Prostate gland (tissue), 2 donors: Measurements from ENCODE around the gene TEP1. TPM values are rescaled to one million over a fixed set of nuclear protein-coding genes. Genes with fewer than 3 reads are reported as not detected.

Source experiments
- DNase-seq: peaks from one replicate; pipeline ENCODE4 v3.0.0-alpha.2; 2019; ENCODE audit warnings: low spot score
- H3K27ac ChIP-seq, 2 donors: fragments of 200-600 bp; sonication (generic); 2 replicates each; pipeline ENCODE4 v1.5.1; 2017 to 2019
- H3K27me3 ChIP-seq: fragments of 200-600 bp; sonication (generic); replicated peaks from 2 replicates; pipeline ENCODE4 v1.5.1; 2019; ENCODE audit not compliant: insufficient read depth
- H3K36me3 ChIP-seq, 2 donors: fragments of 200-600 bp; sonication (generic); 1 replicate in 1 of 2; 2 replicates in 1 of 2; pipeline versions ENCODE4 v1.5.1 to v1.8.1; 2017 to 2019
- H3K4me1 ChIP-seq: fragments of 200-600 bp; sonication (generic); replicated peaks from 2 replicates; pipeline ENCODE4 v1.5.1; 2019
- H3K4me3 ChIP-seq, 2 donors: fragments of 200-600 bp; sonication (generic); 2 replicates each; pipeline ENCODE4 v1.5.1; 2017 to 2019
- H3K9me3 ChIP-seq: fragments of 200-600 bp; sonication (generic); 2 replicates; pipeline ENCODE4 v1.5.1; 2017
- CTCF ChIP-seq, 4 experiments: fragments of 200-600 bp in 2 of 4; fragments of 450-650 bp in 2 of 4; sonication (generic) in 2 of 4; IDR thresholded peaks; 1 replicate in 3 of 4; 2 replicates in 1 of 4; pipeline ENCODE4 v1.5.1; 2016 to 2019; ENCODE audit warnings: antibody characterized with exemption in 4 of 4, mild to moderate bottlenecking in 2 of 4, moderate library complexity in 2 of 4
- POLR2A ChIP-seq: fragments of 450-650 bp; IDR thresholded peaks from one replicate; pipeline ENCODE4 v1.6.1; 2016; ENCODE audit warnings: antibody characterized with exemption, mild to moderate bottlenecking
- POLR2AphosphoS5 ChIP-seq: sonication (generic); formaldehyde crosslinking; IDR thresholded peaks from one replicate; pipeline ENCODE4 v1.6.1; 2017; ENCODE audit warnings: antibody characterized with exemption
- WGBS: methylation state at CpG from one replicate; pipeline ENCODE4 v1.1.5; 2018; 5-methylcytosine and 5-hydroxymethylcytosine counted together
- intact Hi-C: fragments of 100-400 bp; cut with DNase I; formaldehyde crosslinking; loops from one replicate; pipeline ENCODE4 v1.14.2; 2022
- total RNA-seq, 2 donors: library from RNA; depleted of rRNA; stranded (reverse); fragments of >200 nt; gene quantifications; one replicate each; pipeline ENCODE4 v1.1.0, GENCODE V29; 2016

Gene TEP1
- total RNA-seq, 2 donors from 2014 or later, result 25.8 to 31.0 TPM

GRCh38 chr14:20441461-20441860 lies 28.2 kb upstream of the TEP1 start:
- Histone ChIP-seq H3K4me1 (no peaks in the 10 kb centered on the region), H3K36me3 (peaks cover 0 to 1% of the 10 kb centered on the region in 2 donors), H3K27me3 (no peaks in the 10 kb centered on the region), H3K4me3 (no peak overlapping the region), H3K9me3 (no peaks in the 10 kb centered on the region), H3K27ac (no peak overlapping the region)
- DNase-seq, result no peak
- TF ChIP-seq POLR2A, result no peak
- TF ChIP-seq POLR2AphosphoS5, result no peak
- TF ChIP-seq CTCF (IDR thresholded peaks at IDR 0.05), result no peak
- 98% methylated on average over 2 of the region's 2 CpGs for WGBS
- intact Hi-C loops, result no loop called here

GRCh38 chr14:20440882-20441281 lies 27.6 kb upstream of the TEP1 start:
- Histone ChIP-seq H3K9me3 (no peaks in the 10 kb centered on the region), H3K36me3 (no peaks in the 10 kb centered on the region), H3K27me3 (no peaks in the 10 kb centered on the region), H3K4me1 (no peaks in the 10 kb centered on the region), H3K27ac (no peak overlapping the region), H3K4me3 (no peak overlapping the region)
- intact Hi-C loops, result no loop called here
- DNase-seq, result no peak
- no peak for TF ChIP-seq POLR2AphosphoS5
- no peak for TF ChIP-seq POLR2A
- no peak for TF ChIP-seq CTCF (IDR thresholded peaks at IDR 0.05)
- 65% methylated on average over 5 of the region's 5 CpGs for WGBS

- TF ChIP-seq CTCF (IDR thresholded peaks at IDR 0.05) (no peak), POLR2A (no peak), POLR2AphosphoS5 (no peak)
- H3K9me3 ChIP-seq, result no peaks in the 10 kb centered on the region
- DNase-seq, result no peak
- intact Hi-C loops, result no loop called here
- 84% methylated on average over 5 of the region's 5 CpGs for WGBS
- no peaks in the 10 kb centered on the region for H3K4me1 ChIP-seq
- H3K27ac ChIP-seq, result no peak overlapping the region
- H3K27me3 ChIP-seq, result no peaks in the 10 kb centered on the region
- no peak overlapping the region for H3K4me3 ChIP-seq
- H3K36me3 ChIP-seq, result no peaks in the 10 kb centered on the region
Observed at GRCh38 chr14:20440465-20440864, 27.2 kb upstream of the TEP1 start.

GRCh38 chr14:20438664-20439063 lies 25.4 kb upstream of the TEP1 start:
- TF ChIP-seq CTCF (IDR thresholded peaks at IDR 0.05), result no peak
- no peak for TF ChIP-seq POLR2A
- no peak for TF ChIP-seq POLR2AphosphoS5
- DNase-seq, result no peak
- Histone ChIP-seq H3K9me3 (no peaks in the 10 kb centered on the region), H3K4me1 (no peaks in the 10 kb centered on the region), H3K36me3 (no peaks in the 10 kb centered on the region), H3K27me3 (no peaks in the 10 kb centered on the region), H3K4me3 (no peak overlapping the region), H3K27ac (no peak overlapping the region)
- intact Hi-C loops, result no loop called here
- 87% methylated on average over 7 of the region's 7 CpGs for WGBS

GRCh38 chr14:20436363-20436755 lies 23.1 kb upstream of the TEP1 start:
- 88% methylated on average over 4 of the region's 4 CpGs for WGBS
- no peak for TF ChIP-seq POLR2A
- TF ChIP-seq POLR2AphosphoS5, result no peak
- TF ChIP-seq CTCF (IDR thresholded peaks at IDR 0.05), result no peak
- Histone ChIP-seq H3K9me3 (no peaks in the 10 kb centered on the region), H3K27me3 (no peaks in the 10 kb centered on the region), H3K4me3 (no peak overlapping the region), H3K27ac (no peak overlapping the region), H3K36me3 (no peaks in the 10 kb centered on the region), H3K4me1 (no peaks in the 10 kb centered on the region)
- DNase-seq, result no peak
- intact Hi-C loops, result no loop called here
